SW480 (cell line): ENCODE results near the gene C1orf185.
"Not testable (repeated sequence)": the region's sequence is repeated elsewhere in the genome, so short reads cannot be mapped to it uniquely, and the experiment has no call there.

Source experiments
- DNase-seq: peaks from one replicate; pipeline ENCODE4 v3.0.0-alpha.2; 2016; ENCODE audit warnings: low spot score

Gene C1orf185

DNA sequence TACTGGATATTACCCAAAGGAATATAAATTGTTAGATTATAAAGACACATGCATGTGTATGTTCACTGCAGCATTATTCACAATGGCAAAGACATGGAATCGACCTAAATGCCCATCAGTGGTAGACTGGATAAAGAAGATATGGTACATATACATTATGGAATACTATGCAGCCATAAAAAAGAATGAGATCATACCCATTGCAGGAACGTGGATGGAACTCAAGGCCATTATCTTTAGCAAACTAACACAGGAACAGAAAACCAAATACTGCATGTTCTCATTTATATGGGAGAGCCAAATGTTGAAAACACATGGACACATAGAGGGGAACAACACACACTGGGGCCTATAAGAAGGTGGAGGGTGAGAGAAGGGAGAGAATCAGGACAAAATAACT, 35.7 kb downstream of the C1orf185 start:
- not testable (repeated sequence) for DNase-seq

DNA sequence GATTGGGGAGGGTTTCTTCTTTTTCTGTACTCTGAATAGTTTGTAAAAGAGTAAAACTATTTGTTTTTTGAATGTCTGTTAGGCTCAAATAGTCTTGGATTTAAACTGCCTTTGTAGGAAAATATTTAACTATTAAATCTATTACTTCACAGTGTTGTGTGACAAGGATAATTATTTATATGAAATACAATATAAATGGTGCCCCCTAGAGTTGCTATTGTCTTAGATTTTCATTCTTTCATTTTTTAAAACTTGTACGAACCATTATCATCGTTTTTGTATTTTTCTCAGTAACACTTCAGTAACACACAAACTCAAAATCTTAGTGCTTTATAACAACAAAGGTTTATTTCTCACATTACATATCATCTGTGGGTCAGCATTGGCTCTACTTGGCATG, 37.4 kb downstream of the C1orf185 start:
- no peak for DNase-seq

GRCh38 chr1:51147394-51147793, 45.4 kb downstream of the C1orf185 start:
- no peak for DNase-seq

GRCh38 chr1:51154776-51155175, 52.7 kb downstream of the C1orf185 start:
- no peak for DNase-seq

DNA sequence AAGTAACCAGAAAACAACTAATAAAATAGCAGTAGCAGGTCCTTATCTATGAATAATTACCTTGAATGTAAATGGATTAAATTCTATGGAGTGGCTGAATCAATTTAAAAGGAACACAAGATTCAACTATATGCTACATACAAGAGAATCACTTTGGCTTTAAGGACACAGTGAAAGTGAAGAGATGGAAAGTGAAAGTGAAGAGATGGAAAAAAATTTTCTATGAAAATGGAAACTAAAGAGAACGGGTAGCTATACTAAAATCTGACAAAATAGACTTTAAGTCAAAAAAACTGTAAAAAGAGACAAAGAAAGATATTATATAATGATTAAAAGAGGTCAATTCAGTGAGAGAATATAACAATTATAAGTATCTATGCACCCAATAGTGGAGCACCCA, 54.7 kb downstream of the C1orf185 start:
- DNase-seq = no peak

DNA sequence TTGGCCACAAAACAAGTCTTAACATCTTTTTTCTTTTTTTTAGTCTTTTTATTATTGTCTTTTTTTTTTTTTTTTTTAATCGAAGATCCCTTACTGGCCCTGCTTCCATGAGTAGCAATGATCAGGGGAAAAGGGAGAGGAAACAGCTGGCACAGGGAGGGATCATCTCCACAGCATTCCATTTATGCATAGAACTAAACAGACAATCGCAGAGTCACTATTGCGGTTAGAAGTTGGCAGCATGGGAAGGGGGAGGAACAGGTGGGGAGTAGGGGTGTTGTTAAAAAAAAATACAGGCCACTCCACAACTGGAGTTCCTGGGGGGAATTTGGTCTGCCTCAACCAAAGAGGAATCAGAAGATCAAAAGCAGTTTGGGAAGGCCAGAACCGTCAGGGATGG, 55.4 kb downstream of the C1orf185 start:
- DNase-seq = no peak

DNA sequence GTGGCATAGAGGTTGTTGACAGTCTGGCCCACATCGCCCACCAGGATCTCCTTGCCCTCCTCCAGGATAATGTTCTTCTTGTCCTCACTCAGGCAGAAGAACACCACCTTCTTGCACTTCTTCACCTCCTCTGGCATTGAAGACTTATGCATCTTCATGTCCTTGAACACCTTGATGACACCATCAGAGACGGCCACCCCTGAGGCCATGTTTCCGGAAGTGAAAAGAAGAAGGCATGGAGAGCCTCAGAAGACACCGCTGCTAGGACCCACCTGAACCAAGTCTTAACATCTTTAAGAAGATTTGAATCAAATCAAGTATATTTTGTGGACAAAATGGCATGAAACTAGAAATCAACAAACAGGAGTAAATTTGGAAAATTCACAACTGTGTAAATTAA, 56.2 kb downstream of the C1orf185 start:
- no peak for DNase-seq

DNA sequence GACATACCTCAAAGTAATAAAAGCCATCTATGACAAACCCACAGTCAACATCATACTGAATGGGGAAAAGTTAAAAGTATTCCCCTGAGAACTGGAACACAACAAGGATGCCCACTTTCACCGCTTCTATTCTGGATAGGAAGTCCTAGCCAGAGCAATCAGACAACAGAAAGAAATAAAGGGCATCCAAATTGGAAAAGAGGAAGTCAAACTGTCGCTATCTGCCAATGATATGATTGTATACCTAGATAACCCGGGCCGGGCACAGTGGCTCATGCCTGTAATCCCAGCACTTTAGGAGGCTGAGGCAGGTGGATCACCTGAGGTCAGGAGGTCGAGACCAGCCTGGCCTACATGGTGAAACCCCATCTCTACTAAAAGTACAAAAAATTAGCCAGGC, 60.5 kb downstream of the C1orf185 start:
- not testable (repeated sequence) for DNase-seq

DNA sequence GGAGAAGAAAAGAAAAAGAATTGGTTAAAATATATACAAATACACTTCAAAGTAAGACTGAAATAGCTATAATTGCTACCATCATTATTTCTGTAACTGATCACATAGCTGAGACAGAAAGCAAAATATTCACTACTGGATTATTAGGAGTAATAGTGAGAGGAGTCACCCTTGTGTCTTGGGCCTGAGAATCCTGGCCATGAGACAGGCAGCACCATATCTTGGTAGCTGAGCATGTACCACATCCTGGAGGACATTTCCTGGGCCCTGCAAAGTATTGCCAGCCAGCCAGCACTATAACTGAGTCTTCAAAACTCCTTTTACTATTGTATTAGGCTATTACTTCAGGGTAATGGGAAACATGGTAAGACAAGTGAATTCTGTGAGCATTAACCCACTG, 63.5 kb downstream of the C1orf185 start:
- no peak for DNase-seq

DNA sequence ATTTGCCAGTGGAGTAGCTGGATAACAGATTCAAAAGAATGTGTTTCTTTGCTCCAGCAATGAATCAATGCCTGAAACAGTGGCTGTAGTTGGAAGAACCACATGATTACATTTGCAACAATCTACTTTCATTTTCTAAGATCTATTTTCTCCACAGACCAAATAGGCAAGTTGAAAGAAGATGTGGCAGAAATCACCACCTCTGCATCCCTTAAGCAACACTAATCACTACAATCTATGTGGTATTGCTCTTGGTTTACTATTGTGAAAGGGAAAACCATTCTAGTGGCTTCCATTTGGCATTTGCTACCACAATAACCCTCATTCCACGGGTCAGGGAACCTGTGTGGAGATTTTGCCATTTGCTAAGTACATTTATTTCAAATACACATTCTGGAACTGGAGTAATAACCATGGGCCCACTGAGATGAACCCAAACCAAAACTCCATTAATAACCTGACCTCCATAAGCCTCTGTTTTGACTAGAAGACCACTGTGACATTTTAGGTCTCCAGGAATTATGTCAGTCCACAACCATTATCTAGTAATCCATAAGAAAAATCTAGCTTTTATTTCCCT, 66.3 kb downstream of the C1orf185 start:
- DNase-seq = no peak

- no peak for DNase-seq
Measured at GRCh38 chr1:51168936-51169335, 66.9 kb downstream of the C1orf185 start.

- DNase-seq = no peak
Measured at GRCh38 chr1:51170342-51170741, 68.3 kb downstream of the C1orf185 start.

GRCh38 chr1:51172811-51173210, 70.8 kb downstream of the C1orf185 start:
- no peak for DNase-seq

DNA sequence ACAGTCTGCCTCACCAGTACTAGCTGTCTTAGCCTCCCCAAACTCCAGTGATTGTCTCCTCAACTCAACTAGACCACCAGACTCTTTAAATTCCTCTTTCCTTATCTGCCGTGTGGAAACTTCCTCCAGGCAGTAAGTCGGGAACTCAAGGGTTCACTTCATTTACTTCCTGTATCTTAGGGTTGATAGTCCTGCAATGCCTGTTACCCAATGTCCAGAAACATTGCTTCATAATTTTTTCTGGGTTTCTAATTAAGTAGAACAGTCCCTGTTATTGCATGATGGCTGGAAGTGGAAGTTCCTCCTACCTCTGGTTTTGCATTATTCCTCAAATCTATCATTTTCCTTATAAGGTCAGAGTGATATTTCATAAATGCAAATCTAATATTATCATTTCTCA, 73.2 kb downstream of the C1orf185 start:
- DNase-seq = no peak

DNA sequence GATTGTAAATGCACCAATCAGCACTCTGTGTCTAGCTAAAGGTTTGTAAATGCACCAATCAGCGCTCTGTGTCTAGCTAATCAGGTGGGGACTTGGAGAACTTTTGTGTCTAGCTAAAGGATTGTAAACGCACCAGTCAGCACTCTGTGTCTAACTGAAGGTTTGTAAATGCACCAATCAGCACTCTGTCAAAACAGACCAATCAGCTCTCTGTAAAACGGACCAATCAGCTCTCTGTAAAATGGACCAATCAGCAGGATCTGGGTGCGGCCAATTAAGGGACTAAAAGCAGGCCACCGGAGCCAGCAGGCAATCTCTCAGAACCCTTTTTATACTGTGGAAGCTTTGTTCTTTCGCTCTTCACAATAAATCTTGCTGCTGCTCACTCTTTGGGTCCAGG, 76.0 kb downstream of the C1orf185 start:
- DNase-seq = not testable (repeated sequence)

DNA sequence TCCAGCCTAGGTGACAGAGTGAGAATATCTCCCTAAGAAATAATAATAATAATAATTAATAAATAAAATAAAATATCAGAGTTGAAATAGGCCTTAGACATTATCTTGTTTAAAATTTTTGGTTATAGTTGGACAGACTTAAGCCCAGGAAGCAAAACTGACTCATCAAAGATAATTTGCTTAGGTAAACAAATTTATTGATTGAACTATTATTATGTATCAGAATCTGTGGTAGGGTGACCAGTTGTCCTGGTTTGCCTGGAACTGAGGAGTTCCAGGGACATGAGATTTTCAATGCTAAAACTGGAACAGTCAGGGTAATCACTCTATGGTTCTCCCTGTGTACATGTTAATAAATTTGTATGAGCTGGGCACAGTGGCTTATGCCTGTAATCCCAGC, 86.2 kb downstream of the C1orf185 start:
- DNase-seq = no peak

GRCh38 chr1:51189421-51190073, 87.5 kb downstream of the C1orf185 start:
- peak; percentile 58 for DNase-seq

GRCh38 chr1:51190961-51191360, 88.9 kb downstream of the C1orf185 start:
- no peak for DNase-seq

- DNase-seq = peak; percentile 36
Measured at GRCh38 chr1:51192213-51192843, 90.3 kb downstream of the C1orf185 start.

DNA sequence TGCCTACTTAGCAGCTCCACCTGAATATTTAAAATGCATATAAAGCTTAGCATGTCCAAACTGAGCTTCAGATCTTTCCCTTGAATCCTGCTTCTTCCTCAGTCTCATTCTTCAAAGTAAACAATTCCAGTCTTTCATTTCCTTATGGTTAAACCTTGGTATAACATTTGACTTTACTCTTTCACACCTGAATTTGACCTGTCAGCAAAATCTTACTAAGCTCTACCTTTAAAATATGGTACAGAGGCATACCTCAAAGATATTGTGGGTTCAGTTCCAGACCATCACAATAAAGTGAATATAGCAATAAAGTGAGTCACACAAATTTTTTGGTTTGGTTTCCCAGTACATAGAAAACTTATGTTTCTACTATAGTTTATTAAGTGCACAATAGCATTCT, 91.5 kb downstream of the C1orf185 start:
- no peak for DNase-seq
